NOMO-1 treated with dmso at 0.1 percent for 144 hours (cell line): Measurements from ENCODE around the gene HSD17B1.
A peak's percentile ranks its signal among the peaks of the same experiment; 100 is the strongest.

Source experiments
- DNase-seq: peaks from one replicate; lab custom pipeline; 2025; ENCODE audit not compliant: unreplicated experiment; lab: John Stamatoyannopoulos, UW

HSD17B1 gene

DNA sequence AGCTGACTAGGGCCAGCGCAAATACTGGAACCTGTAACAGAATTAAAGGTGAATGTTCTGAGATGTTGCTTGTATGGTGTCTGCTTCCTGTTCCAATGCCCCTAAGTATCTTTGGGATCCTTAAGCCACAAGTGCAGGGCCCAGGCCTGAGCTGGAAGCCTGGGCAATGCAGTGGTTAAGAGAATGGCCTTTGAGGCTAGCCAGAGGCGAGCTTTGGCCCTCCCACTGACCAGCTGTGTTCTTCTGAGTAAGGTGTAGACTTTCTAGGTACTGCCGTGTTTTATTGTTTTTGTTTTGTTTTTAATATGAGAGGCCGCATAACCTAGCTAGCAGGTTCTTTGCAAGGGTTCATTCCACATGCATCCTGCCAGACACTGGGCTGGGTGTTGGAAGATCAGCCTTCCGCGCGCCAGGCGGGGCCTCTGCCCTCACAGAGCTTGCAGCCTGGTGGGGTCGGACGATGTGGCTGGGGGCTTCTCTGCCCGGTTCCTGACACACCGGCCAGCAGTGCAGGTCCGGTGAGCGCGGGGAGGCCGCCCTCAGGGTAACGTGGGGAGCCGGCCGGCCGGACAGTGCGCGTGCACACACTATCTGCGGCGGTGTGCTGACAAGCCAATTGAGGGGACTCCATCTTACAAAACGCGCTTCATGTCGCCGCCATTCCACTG, 13.6 kb downstream of the HSD17B1 start:
- no peak for DNase-seq

DNA sequence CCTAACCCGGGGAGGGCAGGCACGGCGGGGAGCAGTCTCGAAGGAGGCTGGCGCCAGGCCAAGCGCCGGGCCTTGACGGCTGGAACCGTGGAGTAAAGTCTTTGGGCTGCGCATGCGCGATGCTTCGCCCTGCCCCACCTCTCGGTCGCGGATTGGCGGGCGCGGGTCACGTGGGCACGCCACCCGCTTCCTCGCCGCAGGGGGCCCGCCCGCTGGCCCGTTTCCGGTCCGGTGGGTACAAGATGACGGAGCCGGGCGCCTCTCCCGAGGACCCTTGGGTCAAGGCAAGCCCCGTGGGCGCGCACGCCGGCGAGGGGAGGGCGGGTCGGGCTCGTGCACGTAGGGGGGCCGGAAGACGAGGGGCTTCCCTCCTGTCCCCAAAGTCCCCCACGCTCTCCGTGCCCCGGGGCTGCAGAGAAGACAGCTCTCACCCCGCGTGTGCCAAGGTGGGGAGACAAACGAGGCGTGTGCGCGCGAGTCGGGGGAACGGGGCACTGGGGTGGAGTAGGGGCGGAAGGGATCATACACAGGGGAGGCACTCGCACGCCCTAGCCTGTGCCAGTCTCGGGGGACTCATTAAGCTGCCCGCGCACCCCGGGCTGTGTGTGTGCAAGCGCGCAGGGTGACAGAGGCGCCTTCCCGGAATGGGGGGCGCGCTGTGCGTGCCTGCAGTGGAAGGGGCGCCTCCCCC, 14.3 kb downstream of the HSD17B1 start, which contains the start of gene MLX:
Gene MLX, plus strand, starts transcription at position 218 of the 691 bp plus-strand sequence. Its CDS starts 25 bp downstream, at position 243.
- DNase-seq: peak; percentile 86

DNA sequence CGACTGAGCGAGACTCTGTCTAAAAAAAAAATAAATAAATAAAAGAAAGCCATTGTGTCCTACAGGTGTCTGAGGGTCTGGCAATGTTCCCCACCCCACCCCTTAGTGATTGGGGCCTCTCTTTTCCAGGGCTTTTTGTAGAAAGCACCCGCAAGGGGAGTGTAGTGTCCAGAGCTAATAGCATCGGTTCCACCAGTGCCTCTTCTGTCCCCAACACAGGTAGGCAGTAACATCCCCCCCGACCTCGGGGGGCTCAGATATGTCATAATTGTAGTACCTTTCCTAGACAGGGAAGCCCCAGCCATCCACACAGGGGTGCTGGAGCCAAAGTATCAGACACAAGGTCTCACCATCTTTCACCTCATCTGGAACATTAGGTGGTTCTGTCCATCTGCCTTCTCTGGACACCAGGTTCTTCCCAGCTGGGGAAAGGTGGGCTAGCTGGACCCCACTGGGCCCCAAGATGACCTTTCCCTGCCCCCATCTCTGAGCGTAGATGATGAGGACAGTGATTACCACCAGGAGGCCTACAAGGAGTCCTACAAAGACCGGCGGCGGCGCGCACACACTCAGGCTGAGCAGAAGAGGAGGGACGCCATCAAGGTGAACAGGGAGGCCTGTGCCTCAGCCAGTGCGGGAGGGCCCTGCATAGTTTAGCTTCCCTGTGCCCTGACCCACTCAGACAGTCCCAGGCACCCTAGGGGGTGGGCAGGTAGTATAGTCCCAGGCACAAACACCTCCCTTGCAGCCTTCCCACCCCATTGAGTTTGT, 15.8 kb downstream of the HSD17B1 start:
- no peak for DNase-seq

DNA sequence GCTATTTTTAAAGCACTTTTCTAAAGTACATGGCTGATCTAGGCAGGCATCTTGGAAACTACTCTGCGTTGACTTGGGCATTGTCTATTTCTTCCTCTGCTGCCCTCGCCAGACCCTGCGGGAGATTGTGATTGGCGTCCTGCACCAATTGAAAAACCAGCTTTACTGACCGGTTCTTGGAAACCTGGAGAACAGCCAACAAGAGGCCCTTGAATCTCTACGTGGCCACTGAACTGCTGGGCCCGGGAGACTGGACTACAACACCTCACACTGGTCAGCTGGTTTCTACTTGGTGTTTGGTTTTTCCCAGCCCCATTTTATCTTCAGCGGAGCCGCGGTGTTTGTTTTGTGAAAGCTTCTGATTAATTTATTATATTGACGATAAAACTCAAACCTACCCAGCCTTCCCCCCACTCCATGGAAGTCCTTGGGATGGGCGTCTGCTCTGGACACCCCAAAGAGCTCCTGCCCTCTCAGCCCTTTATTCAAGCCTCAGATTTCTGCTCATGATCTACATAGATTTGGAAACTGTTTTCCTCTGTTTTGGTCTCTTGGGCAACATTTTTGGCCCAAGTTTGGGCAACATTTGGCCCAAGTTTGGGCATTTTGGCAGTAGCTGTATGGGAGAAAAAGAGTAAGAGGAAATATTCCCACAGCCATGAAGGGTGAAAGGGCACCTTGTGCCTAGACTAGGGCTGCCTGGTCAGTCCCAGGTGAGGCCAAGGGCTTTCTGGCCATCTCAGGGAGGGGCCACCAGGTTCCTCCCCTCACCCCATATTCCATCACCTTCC, 18.9 kb downstream of the HSD17B1 start:
- no peak for DNase-seq

DNA sequence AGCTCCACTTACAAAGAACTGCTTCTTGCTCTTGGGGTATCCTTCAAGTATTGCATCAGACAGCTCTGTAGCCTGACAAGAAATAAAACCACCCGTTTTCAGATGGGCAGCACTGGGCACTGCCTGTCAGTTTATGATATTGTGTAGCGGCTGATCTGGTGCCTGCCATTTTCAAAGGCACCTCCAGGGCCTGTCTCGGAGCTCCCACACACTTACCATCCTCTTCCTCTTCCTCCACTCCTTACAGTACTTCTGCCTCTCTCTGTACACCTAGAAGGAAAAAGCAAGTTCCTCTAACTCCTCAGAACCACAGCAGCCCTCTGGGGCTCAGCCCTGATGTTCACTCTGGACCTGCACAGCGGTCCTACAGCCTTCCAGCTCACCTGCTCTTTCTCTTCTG, 20.4 kb downstream of the HSD17B1 start:
- DNase-seq: no peak

DNA sequence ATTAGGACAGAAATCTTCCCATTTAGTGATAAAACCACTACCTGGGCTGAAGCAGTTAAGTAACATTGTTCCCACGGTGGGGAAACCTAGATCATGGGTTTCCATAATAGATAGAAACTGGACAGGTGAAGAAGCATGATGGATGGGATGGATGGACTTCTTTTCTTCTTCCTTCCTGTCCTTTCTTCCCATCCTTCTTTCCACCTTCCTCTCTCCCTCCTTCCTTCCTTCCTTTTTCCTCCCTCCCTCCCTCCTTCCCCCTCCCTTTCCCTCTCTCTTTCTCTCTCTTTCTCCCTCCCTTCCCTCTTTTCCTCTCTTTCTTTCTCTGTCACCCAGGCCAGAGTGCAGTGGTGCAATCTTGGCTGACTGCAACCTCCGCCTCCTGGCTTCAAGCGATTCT, 21.7 kb downstream of the HSD17B1 start:
- no peak for DNase-seq

DNA sequence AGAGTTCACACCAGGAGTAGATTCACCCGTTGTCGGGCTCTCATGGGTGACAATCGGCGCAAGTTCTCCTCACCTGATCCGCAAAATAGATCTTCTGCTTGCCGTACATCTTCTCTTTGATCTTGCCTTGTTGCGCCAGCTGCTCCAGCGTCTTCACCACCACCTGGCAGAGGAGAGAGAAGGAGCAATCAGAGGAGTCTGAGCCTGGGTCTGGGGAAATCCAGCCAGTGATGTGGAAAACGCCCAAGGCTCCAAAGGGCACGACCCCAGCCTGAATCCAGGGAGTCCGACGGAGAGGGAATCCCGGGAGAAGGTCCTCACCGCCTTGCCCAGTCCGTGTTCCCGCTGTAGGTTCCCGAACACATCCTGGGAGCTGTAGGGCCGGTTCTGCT, 24.4 kb downstream of the HSD17B1 start:
- no peak for DNase-seq

DNA sequence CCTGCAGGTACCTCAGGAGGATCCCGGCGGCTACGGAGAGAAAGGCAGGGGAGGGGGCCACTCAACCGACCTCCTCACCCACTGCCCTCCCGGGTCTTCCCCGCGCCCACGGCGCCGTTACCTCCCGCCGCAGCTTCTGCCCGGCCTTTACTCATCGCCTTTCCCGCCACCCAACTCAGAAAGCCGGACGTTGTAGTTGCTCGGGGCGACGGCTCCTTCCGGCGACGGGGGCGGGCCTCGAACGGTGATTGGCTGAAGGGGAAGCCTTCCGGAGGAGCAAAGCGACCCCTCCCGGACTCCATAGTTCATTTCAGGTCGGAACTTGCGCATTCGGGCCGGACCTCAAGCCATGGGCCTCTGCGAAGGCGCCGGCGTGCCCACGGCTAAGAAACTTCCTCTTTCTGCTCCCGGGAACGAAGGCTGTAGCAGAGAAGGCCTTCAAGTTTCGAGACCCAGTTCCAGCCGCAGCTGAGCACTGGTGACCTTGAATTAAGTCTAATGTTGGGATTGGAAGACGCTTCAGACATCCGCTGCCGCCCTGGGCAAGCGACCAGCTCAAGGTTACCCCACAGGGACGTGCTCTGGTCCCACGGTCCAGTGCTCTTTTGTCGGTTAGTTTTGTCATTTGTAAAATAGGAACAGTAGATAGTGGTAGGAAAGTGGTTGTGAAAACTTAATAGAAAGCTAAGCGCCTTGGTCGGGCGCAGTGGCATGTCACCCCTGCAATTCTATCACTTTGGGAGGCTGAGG, 25.0 kb downstream of the HSD17B1 start, which contains the start of gene PSMC3IP:
Gene PSMC3IP, minus strand, starts transcription at position 198 of the 750 bp plus-strand sequence. Its CDS starts 43 bp downstream, at position 155.
- peak; percentile 95 for DNase-seq

DNA sequence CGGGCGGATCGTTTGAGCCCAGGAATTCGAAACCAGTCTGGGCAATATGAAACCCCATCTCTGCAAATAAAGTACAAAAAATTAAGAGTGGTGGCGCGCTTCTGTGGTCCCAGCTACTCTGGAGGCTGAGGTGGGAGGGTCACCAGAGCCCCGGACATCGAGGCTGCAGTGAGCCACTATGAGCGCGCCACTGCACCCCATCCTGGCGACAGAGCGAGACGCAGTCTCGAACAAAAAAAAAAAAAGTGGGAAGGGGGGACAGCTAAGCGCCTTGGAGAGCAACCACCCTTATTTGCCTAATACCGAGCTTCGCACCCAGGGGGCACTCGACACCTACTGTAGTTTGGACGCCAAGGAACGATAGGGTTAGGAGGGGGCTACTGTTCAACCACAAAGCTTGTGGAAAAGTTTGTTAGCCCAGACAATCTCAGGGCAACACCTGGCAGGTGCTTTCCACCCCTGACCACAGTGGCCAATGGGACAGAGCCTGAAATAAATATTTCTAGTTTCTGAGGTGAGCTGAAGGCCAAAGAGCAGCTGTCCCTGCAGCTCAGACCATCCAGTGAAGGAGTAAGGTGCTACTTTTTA, 25.7 kb downstream of the HSD17B1 start:
- DNase-seq: peak; percentile 83

DNA sequence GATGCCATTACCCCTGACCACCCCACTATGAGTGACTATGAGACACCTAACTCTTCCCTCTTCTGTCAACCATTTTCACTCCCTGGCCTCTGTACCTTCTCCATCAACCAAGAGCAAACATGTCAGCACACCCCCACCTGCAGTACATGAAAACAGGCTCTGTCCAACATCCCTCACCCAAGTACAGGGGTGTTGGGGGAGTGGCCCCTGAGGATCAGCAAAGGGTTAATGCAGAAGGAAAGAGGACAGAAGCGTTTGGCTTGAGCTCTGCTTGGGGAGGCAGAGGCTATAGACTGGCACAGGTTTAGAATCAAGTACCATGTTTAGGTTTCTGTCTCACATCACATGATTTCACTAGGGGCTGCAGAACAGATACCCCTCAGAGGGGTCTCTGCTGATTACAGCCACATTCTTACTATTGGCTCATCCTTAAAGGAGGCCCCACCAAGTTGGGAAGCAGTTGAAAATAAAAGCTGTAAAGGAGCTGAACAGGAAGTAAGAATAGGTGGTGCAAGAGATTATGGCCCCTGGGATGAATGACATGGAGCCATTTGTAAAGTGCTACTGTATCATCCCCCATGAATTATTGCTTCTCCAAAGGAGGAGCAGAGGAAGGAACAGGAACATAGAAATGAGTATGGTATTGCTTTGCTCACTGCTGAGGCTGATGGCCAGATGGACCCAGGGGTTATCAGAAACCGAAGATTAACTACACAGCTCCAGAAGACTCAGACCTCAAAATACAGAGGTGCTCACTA, 27.2 kb downstream of the HSD17B1 start:
- peak; percentile 19 for DNase-seq

DNA sequence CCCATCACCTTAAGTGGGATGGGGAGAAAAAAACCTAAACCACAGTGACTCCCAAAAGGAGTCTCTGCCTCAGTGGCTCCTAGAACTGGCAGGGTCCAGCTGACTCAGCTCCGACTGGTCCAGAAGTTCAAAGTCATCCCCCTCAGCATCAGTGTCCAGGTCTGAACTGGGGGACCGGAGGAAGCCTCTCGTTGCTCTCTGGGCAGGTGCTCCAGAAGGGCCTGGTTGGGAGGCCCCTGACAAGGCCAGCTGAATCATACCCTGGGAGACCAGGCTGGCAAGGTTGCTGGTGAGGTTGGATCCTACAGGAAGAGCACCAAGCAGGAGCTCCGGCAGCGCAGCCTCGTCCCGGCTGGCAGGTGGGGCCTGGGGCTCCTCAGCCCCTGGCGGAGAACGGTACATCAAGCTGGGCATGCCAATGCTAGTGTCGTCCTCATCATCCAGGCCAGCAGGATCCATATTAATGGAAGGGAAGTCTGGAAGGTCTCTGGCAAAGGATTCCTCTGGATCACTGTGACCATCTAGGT, 29.1 kb downstream of the HSD17B1 start:
- DNase-seq: no peak

DNA sequence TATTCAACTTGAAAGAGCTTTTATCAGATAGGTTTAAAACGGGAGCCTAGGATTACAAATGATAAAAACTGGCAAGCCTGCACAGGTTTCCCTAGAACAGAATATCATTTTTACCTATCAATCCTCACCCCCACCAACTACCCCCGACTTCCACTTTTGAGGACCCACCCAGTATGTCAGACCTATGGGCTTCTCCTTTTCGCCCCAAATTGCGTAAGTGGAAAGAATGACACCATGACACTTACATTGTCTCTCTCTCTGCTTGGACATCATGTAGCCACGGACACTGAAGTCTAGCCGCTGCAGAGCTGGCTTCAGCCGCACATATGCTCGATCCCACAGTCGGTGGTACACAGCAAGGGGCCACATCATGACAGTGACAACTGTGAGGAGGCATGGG, 32.2 kb downstream of the HSD17B1 start:
- peak; percentile 53 for DNase-seq

DNA sequence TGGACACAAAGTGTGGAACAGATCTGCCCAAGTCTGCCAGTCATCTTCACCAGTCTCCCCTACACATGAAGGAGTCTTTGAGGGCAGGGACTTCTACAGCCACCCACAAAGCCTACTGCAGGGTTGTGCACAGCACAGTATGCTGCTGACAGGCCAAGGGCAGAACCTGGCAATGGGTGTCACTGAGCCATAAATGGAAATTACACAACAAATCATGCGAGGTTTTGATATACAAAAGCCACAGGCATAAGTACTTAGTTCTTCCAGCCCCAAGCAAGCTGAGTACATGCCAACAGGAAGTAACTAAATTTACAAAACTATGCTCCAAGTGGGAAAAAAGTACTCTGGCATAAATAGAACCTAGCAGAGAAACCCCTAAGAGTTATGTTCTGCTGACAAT, 32.6 kb downstream of the HSD17B1 start:
- DNase-seq: no peak

DNA sequence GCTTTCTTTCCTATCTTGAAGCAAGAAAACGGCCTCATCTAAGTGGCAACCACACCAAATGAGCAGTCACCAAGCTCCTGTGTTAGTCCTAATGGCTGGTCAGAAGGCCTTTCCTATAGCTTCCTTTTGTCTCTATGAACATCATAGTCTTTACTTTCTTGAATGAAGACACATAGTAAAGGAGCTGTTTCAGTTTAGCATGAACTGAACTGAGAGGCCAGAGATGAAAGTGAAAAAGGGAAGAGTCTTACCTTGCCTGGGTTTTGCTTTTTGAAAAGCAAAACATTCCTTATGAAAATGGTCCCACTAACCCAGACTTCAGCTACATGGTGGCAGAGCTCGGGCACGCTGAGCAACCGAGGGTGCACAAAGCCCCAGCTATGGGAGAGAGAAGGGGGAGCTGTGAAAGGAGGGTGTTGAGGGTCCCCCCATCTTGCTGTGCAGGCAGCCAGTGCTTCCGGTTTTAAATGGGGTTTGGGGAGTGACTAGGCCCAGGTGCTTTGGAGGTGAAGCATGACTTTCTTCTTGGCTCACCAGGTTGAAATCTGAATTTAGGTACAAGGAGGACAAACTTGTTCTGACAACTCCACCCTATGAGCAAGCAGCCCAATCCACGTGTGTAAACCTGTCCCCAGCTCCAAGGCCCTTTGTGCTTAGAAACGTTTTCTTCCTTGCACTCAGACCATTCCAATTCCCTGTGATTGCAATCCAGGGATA, 33.9 kb downstream of the HSD17B1 start:
- DNase-seq: no peak

DNA sequence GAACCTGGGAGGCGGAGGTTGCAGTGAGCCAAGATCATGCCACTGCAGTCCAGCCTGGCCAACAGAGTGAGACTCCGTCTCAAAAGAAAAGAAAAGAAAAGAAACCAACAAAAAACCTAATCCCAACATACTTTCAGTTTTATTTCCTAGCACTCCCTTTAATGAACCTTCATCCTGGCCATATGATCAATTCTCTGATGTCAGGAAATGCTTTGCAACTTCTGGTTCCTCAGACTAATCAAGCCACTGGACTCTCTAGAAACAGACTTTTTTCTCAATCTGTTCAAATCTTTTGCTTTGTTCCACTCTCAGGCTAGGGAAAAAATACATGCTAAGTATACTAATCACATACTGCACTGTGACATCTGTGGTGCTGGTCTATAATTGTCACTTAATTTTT, 38.2 kb downstream of the HSD17B1 start:
- no peak for DNase-seq

DNA sequence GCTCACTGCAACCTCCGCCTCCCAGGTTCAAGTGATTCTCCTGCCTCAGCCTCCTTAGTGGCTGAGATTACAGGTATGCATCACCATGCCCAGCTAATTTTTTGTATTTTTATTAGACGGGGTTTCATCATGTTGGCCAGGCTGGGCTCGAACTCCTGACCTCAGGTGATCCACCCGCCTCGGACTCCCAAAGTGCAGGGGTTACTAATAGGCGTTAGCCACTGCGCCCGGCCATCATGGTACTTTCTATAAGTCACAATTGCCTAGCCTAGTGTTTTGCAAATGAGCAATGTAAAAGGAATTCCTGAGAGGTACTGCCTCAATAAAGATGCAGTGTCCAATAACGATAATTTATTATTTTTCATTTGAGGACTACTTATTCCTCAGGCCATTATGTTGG, 38.7 kb downstream of the HSD17B1 start:
- DNase-seq: no peak

DNA sequence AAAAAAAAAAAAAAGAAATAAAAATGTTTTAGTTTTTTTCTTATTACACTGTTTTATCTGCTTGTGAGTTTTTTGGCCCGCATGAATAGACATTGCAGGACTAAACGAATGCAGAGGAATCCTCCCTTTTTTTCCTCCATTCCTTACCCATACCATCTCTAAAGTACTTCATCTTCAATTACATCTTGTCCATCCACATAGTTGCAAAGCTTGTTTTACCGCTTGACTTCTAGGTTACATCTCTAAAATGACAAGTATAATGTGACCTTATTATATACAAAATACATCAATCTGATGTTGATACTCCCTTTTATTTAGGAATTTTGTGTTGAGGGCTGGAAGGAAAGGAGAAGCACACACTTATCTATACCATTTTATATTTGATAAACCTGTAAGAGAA, 43.7 kb downstream of the HSD17B1 start:
- no peak for DNase-seq

DNA sequence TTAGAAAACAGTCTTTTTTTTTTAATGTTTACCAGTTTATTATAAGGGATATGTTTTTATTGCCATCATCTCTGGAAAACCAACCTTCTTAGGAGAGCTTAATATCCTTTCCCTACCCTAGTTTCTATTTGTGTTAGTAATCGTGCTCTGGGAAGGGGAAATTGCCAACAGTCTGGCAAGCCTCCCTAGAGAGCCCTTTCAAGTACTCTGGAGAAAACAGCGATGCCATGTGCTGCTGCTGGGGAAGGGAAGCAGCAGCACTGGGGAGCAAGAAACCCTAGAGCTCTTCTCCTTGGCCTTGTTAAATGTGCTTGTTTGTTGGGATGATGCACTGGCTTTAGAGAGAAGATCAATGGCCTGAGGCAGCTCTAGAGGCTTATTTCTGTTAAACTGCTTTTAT, 46.2 kb downstream of the HSD17B1 start:
- DNase-seq: no peak
